Bone marrow (tissue), 2 donors: ENCODE results near the gene GM2A.
A peak's percentile ranks its signal among the peaks of the same experiment; 100 is the strongest.

Experiments
- DNase-seq, 2 donors: peaks; one replicate each; lab custom pipeline; 2025; lab: John Stamatoyannopoulos, UW

GM2A gene

DNA sequence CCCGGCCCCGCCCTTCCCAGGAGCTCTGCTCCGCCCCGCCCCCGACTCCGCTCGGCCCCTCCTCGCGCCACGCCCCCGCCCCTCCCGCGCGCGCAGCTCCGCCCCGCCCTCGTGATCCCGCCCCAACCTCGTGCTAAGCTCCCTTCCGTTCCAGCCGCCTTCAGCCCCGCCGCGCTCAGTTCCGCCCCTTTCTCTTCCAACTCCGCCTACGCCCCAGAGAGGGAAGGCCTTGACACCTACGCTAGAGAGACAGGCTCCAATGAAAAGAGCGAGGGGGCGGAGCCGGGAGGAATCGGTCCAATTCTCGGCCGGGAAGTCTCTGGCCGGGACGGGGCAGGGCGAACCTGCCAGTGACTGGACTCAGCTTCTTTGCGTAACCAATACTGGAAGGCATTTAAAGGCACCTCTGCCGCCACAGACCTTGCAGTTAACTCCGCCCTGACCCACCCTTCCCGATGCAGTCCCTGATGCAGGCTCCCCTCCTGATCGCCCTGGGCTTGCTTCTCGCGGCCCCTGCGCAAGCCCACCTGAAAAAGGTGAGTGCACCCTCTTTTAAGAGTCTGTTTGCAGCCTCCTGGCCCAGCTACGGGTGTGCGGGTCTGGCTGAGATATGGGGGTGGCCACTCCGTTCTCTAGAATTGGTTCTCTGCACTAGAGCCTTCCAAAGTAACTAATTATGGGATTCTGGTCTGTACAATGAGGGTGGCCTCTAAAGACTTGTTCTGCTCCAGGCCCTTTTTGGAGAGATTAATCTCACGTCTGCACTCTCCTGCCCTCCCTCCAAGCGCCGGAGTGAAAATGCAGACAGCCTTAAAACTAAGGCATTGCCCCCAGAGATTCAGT, at the start of gene GM2A:
GM2A (plus strand) TSS at position 424 of the 843 bp plus-strand sequence; CDS start at position 456, 32 bp downstream.
- DNase-seq = peak; percentile 94 to 99

DNA sequence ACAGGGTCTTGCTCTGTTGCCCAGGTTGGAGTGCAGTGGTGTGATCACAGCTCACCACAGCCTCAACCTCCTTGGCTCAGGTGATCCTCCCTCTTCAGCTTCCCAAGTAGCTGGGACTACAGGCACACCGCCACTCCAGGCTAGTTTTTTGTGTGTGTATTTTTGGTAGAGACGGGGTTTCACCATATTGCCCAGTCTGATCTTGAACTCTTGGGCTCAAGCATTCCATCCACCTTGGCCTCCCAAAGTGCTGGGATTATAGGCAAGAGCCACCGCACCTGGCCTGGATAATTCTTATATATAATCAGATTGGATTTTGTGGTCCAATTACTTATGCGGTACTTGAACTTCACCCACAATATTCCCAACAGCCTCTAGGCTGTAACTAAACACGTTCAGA, 48.9 kb upstream of the GM2A start:
- DNase-seq = no peak

DNA sequence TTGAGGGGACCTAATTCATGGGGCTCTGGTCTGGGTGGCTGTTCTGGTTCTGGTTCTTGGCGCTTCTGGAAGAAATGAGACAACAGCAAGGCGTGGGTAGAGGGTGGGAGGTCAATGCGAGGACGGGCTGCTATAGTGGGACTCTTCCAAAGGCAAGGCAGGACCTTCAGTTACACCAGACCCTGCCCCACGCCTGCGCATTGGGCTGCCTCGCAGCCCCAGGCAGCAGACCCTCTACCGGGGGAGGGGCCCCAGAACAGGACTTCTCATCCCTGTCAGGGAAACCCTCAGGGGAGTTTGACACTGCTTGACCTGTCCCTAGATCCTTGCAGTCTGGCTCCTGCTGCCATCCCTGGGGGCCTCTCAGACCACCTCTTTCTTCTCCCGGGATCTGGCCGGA, 47.6 kb upstream of the GM2A start:
- DNase-seq = no peak

DNA sequence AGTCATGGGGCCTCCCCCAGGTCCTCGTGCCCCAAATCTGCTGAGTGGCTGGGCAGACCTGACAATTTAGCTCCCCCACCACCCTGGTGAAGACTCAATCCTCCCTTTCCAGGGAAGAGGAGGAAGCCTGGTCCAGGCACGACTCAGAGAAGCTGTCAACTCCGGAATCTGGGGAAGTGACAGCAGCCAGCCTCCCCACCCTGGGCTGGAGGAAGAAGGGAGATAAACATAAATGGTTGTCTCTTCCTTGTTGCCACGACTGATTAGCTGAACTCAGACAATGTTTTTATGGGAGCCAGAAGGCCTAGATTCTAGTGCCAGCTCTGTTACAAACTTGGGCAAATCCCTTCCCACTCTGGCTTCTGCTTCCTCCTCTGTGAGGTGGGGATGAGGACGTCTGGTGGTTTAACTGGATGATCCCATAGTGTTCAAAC, 44.5 kb upstream of the GM2A start:
- no peak for DNase-seq

DNA sequence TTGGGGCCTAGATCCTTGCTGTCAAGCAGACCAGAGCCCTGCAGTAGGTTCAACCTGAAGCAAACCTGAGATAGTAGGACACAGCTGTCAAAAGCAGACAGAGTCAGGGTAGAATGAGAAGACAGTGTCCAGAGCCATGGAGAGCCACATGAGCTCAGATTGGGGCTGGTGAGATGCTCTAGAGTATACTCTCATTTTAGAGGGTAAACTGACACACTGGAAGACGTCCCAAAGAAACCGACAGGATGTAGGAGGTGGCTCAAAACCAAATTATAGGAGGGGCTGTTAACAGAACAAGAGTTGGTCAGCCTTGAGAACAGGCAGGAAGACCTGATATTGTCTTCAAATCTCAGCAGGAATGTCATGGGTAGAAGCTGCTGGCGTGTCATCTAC, 40.6 kb upstream of the GM2A start:
- no peak for DNase-seq

DNA sequence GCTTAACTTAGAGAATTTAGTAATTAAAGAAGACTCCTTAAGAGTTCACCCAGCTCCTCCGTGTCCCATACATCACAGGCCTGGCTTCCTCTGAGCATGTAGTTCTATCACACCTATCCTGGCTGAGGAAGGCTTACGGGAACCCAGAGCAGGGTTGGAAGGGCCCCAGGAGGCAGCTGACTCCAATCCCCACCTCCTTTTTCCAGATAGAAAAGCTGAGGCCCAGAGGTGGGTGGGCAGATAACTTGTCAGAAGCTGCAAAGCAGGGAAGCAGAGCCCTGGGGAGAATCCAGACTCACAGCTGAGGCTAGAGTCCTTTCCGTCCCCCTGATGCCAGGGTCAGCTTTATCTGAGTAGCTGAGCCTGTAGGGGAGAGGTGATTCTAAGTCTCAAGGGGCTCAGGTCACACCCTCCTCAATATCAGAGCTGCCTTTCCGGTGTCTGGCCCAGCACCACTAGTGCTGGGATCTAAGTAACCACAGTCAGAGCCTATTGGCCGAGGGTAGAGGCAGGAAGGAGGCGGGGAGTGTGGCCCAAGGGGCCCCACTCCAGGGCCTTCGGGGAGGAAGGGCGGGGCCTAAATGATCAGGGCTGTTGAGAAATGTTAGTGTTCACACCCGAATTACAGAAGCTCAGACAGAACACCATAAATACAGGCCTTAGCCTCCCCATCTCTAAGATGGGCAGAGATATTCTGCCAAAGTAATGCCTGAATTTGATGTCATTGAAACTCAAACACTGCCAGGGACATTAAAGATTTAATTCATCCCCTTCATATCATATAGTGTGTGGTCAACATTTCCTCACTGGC, 39.0 kb upstream of the GM2A start:
- peak; percentile 44 to 70 for DNase-seq

DNA sequence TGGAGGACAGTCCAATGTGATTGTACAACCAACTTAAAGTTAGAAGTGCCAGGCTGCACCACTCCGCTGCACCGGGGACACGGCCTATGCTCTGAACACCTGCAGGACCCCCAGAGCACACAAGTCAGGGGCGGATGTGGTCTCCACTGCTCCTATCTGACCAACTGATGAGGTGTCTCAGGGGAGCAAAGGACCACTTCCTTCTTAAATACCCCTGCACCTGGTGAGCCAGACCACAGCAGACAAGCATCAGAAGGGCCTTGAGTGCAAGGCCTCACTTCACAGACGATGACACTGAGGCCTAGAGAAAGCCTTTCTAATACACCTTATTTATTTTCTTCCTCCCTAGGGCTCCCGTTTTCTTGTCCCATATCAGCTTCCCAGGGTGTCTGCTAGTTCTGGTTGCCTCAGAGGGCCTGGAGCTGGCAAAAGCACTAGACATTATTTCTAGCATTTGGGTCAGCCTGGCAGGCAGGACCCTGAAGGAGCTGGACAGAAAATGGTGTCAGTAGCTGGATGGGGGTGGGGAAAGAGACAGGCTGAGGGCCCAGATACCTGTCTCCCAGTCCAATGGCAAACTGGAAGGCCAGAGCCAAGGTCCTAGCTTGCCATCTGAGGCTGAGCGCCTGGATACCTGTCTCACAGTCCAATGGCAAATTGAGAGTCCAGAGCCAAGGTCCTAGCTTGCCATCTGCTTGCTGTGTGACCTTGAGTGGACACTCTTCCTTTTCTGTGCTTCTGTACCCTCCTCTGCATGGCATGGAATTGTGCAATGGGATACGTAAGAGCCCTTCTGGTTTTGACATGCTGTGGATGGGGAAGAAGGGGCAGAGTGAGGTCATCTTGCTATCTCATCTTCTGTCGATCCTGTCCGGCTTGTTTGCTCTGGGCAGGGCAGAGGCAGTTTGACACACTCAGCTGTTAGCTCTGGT, 38.1 kb upstream of the GM2A start:
- DNase-seq = peak in 1 of 2 donors; percentile 35

DNA sequence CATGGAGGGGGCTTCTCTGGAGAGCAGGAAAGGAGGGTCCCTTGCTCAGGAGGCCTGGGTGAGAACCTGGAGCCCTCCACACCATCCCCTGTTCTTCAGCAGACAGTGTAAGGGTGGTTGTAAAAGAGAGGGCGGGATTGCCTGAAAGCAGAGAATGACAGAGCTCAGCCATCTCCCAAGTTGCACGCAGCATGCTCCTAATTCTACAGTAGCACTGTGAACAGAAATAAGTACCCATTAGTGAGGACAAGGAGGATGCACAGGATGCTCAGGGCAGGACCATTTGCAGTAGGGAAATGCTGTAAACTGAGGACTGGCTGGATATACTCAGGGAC, 37.5 kb upstream of the GM2A start:
- no peak for DNase-seq

DNA sequence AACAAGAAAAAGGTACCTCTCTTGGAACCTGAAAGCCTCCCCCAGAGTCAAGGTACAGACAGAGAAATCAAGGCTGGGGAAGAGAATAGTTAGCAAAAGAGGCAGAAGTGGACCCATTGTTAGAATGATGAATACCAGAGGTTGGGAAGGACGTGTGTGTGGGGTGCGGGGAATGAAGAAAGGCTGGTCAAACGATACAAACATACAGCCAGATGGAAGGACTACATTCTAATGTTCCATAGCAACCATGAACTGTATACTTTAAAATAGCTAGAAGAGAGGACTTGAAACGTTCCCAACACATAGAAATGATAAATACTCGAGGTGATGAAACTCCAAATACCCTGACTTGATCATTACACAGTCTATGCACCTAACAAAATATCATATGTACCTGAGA, 36.2 kb upstream of the GM2A start:
- DNase-seq = no peak

DNA sequence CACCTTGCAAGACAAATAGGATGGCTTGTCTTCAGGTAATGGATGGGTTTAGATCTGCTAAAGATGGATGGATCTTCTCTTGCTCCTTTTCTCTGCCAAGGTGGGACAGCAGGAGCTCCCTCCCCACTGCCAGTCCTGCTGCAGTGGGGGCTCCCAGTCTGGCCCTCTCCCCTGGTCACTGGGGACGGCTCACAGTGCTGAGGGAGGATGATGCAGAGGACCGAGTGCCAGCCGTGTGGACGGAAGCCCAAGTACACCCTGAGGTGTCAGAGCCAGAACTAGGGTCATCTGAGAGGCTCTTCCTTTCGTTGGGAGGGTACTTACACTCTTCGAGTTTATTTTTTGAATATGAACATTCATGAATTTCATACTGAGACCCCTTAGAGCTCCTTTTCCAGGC, 34.8 kb upstream of the GM2A start:
- DNase-seq = no peak

DNA sequence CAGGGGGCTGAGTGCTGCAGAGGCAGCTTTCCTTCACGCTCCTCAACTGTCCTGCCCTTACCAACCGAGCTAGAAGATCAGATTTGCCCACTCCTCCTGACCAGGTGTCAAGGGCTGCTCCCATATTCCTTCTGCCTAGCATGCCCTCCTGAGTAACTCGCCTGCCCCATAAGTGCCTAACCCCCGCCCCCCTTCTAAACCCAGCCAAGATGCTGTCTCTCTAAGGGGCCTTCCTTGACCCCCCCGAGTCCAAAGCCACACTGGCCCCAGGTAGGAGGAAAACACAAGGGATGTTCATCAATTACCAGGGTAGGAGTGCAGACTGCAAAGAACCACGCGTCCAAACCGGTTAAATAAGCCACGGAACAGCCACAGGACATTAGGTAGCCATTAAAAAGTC, 33.8 kb upstream of the GM2A start:
- DNase-seq = no peak

DNA sequence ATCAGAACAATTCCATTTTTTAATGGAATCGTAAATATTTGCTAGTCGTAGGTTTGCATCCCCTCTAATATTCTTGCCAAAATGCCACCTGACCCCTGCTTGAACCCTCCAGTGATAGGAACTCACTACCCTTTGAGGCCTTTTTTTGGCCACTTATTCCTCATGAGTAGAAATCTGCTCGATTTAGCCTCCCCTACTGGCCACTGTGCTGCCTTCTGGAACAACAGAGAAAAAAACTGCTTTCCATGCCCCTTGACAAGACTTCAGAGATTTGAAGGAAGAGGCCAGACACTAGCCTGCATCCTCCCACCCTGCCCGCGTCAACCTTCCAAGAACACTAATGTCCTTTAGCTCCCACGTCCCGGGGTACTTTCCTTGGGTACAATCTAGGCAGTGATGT, 33.2 kb upstream of the GM2A start:
- DNase-seq = no peak

DNA sequence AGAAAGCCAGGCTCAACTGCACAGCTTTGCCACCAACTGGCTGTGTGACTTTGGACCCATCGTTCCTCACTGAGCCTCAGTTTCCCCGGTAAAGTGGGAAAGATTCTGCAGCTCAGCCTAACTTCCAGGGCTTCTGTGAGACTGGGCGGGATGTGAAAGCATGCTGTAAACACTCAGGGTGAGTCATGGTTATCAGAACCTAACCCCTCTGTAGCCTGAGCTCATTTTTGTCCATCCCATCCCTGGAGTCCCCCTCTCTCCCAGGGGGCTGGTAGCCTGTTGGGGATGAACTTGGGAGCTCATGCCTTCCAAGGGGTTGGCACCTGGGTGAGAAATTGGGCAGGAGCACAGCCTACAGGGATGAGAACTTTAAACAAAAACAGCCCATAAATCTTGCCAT, 31.4 kb upstream of the GM2A start:
- no peak for DNase-seq

DNA sequence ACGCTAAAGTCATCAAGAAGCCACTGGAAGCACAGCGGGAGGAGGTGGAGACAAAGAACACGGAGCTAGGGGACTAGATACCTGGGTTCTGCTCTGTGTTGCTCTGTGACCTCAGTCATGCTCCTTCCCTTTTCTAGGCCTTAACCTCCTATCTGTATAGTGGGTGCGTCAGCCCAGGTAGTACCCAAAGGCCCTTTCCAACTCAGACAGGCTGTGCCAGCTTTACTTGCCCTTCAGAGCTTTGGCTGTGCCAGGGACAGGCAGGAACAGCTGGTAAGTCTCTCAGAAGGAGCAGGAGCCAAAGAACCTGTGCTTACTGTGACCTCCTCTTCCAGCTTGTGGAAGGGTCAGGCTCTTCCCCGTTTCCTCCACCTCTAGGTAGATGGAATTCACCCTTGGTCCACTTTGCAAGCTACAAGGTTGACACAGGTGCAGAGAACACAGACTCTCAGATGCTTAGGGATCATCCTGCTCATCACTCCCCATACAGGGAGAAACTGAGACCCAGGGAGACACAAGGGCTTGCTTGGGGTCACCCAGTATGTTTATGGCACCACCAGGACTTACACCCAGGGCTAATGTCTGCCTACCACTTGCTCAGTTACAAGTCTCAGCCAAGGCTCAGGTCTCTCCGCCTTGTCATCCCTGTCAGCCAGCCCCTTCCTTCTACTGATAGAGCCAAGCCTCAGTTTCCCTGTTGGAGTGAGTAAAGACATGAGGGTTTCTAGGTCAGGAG, 30.8 kb upstream of the GM2A start:
- no peak for DNase-seq

DNA sequence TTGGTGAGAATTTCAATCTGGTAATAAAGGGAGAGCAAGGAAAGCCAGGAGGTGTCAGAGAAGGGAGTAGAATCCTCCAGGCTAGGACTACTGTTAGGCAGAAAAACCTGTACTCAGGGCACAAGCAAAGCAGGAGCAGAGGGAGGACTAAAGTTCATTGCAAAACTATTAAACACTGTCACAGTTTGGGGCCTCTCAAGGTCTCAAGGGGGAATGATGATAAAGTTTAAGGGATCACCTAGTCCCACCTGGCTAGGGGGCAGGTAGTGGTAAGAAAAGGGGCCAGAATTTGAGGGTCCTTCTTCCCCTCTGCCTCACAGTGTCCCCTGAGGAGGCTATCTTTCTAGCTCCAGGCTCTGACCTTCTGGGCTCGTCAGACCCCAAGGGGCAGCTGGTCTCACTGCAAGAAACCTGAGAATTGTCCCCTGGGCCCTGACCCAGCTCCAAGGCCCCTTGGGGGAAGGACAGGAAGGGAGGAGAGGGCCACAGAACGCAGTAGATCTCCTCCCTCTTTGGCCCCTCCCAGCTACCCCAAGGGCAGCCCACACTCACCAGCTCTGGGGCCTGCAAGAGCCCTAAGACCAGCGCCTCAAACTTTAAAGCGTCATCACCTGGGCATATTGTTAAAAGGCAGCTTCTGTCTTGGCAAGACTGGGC, 30.1 kb upstream of the GM2A start:
- DNase-seq = no peak

DNA sequence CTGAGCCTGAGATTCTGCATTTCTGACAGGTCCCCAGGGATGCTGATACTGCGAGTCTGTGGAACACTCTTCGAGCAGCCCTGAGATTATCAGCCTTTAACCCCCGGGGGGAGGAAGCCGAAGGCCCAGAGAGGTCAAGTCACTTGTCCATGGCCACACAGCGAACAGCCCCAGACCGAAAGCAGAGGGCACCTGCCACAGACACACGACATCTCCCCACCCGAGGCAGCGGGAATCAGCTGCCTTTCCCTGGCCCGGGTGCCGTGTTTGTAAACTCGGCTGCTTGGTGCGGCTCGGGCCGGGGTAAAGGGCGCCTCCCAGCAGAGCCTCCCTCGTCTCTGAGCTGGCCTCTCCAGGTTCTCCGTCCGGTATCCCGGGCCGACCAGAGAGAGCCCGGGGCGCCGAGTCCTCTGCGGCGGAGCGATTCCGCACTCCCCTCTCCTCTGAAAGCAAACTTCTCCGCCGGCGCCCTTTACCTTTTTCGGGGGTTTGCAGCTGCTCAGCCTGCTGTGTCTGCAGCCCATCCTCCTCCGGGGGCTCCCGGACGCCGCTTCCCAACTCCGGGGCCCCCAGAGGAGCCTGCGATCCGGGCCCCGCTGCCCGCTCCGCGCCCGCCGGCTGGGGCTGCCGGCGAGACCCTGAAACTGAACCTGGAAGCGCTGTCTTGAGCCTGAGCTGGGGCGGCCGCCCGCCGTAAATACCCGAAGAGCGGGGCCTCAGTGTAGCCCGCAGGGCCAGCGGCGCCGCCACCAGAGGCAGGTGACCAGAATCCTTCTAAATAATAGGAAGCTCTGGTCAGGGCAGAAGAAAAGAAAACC, 29.3 kb upstream of the GM2A start, which contains the start of gene CCDC69:
CCDC69 (minus strand) TSS at position 646 of the 818 bp plus-strand sequence; CDS start at position 524, 122 bp downstream.
- DNase-seq = peak; percentile 45 to 56

DNA sequence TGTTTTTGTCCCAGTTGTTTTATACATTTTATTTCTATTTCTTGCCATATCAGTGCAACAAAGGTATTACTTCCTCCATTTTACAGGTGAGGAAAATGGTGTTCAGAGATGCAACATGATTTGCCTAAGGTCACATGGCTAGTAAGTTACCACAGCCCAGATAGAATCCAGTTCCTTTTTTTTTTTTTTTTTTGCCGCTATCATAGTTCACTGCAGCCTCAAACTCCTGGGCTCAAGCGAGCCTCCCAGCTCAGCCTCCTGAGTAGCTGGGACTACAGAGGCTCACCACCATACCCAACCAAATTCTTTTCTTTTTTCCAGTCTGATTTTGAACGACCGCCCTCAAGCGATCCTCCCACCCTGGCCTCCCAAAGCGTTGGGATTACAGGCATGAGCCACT, 28.6 kb upstream of the GM2A start:
- no peak for DNase-seq

DNA sequence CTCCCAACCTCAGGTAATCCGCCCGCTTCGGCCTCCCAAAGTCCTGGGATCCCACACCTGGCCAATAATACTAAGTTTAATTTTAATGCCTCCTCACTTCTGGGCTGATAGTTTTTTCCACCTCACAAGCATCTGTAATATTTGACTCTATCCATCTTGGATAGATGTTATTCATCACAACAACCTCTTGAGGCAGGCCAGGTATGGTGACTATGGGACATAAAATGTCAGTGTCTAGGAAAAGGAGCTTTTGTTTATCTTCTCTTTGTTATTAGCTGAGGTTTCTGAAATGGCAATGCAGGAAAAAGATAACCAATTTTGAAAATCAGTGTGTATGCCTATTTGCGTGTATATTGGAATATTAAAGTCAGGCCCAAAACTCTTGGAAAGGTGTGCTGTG, 27.9 kb upstream of the GM2A start:
- DNase-seq = no peak

DNA sequence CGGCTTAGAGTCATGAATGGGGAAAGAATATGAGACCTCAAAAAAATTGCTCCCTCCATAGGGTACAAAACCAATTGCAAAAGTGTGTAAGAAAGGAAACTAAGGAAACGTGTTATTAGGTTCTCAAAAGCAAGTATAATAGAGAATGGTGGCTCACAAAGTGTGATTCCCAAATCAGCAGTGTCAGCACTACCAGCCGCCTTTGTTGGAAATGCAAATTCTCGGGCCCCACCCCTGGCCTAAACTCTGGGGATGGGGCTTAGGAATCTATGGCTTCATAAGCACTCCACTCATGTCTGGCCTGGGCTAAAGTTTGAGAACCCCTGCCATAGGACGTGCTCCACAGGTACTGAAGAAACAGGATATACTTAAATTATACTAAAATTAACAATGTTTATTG, 27.5 kb upstream of the GM2A start:
- DNase-seq = no peak

DNA sequence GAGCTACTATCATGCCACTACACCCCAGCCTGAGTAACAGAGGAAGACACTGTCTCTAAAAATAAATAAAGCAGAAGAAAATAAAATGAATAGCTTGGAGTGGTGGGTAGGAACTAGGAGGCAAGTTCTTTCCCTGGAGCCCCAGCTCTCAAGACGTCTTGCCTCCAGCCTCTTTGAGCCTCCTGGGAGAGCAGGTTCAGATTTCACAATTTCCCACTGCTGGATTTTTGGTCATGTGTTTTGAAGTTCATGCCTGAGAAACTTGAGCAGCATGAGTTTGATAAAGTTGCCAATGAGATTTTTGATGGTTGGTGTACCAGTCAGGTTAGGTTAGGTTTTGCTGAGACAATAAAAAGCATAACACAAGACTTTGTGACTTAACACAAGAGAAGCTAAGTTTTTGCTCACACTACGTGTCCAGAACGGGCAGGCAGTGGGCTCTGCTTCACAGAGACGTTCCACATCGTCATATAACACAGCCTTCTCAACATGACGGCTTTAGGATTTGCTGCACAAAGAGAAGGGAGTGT, 25.0 kb upstream of the GM2A start:
- DNase-seq = no peak
